ENCODE data around the gene ZC3H12A.
"Not testable (repeated sequence)": the region's sequence is repeated elsewhere in the genome, so short reads cannot be mapped to it uniquely, and the experiment has no call there.

Gene ZC3H12A

DNA sequence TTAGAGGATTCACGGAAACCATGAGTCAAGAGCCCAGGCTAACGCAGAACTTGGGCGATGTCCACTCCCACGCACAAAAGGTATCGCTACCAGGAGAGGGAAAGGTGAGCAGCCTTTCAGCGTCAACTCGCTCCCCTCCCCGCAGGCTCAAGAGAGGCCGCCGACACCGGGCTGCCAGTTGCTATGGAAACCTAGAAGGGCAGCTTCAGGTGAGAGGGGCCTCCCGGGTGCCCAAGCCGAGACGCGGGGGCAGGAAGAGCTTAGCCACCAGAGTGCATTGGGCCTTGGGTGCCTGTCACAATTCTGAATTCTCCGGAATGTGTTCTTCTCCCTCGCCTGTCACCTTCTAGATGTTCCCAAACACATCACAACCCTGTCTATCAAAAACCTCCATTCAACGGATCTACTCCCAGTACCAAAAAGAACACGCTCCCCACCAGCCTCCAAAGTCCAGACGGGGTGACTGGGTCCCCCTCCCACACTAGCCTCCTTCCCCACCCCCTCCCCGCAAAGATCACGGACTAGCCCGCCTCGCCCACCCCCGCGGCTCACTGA is 39.5 kb downstream of the ZC3H12A start:
- DNase-seq (ENCODE audit: low read depth): no peak
- peak overlapping the region; percentile 81 for H3K4me3 ChIP-seq (ENCODE audit: control insufficient read depth, low read depth, low read length)
- TF ChIP-seq, protein P1, sequence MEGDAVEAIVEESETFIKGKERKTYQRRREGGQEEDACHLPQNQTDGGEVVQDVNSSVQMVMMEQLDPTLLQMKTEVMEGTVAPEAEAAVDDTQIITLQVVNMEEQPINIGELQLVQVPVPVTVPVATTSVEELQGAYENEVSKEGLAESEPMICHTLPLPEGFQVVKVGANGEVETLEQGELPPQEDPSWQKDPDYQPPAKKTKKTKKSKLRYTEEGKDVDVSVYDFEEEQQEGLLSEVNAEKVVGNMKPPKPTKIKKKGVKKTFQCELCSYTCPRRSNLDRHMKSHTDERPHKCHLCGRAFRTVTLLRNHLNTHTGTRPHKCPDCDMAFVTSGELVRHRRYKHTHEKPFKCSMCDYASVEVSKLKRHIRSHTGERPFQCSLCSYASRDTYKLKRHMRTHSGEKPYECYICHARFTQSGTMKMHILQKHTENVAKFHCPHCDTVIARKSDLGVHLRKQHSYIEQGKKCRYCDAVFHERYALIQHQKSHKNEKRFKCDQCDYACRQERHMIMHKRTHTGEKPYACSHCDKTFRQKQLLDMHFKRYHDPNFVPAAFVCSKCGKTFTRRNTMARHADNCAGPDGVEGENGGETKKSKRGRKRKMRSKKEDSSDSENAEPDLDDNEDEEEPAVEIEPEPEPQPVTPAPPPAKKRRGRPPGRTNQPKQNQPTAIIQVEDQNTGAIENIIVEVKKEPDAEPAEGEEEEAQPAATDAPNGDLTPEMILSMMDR (conservative IDR thresholded peaks at IDR 0.05; ENCODE audit: control insufficient read depth, insufficient read depth, low read depth, low read length): no peak

DNA sequence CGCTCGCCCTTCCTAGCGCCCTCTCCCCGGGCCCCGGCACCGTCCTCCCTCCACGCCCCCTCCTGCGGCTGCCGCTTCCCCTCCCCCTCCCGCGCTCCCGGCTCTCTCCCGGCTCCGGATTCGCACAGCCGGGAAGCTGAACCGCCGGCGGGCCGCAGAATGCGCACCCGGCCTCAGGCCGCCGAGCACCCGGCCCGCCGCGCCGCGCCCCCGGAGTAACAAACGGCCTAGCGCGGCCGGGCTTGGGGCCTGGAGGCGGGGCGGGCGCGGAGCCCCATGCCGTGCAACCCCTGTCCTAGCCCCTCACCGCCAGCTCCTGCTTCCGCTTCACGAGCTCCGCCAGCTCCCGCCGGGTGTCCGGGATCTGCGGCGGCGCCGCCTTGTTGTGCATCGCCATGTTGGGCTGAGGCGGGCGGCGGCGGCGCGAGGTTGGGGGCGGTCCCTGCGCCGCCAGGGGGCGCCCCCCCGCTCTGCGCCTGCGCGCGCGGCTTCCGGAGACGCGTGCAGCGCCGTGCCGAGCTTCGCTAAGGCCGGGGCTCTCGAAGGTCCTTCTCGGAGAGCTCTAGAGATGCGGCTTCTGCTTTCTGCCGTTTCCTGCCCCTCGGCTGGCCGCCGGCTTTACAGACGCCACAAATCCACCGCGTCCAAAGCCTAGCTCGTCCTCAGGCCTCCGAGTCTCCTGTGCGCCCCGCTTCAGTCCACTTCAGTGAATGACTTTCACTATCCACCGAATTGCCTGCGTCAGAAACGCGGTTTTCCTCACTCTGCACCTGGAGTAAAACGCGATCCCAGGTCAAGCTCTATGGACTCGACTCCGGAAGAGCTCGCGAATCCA is 40.2 kb downstream of the ZC3H12A start, which contains the start of gene MEAF6:
Gene MEAF6, minus strand, starts transcription at position 417 of the 835 bp plus-strand sequence. Its CDS starts 20 bp downstream, at position 397.
- peak; percentile 70 for DNase-seq (ENCODE audit: low read depth)
- TF ChIP-seq, protein P1 (conservative IDR thresholded peaks at IDR 0.05; ENCODE audit: control insufficient read depth, insufficient read depth, low read depth, low read length): no peak
- peak within 1 kb of the TSS; percentile 81 for H3K4me3 ChIP-seq (ENCODE audit: control insufficient read depth, low read depth, low read length)

DNA sequence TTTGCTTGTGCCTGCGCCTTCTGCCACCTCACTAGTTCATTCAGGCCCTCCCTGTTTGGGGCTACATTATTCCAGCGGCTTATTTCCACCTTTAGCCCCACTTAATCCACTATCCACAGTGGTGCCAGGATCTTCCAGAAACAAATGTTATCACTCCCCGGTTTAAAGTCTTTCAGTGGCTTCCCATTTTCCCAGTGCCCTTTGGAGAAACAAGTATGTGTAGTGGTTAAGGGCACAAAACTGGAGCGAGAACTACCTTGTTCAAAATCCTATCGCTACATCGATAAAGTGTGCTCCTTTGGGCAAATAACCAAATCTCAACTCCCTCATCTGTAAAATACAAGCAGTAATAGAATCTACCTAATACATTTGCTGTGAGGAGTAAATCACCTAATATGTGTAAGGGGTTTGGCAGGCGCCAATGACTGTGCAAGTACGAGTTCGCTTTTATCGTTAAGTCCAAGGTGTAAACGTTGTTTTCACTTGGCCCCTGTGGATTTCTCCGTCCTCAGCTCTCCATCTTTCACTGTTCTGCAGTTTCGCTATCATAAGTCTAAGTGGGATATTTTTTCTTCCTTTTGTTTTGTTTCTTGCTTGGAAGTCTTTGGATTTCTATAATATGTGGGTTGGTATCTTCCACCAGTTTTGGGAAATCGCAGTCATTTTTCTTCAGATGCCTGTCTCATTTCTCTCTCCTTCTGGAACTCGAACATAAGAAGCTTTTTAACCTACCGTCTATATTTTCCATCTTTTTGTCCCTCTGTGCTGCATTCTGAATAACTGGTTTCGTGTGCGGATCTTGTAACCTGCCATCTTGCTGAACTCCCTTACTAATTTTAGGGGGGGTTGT is 41.0 kb downstream of the ZC3H12A start:
- H3K4me3 ChIP-seq (ENCODE audit: control insufficient read depth, low read depth, low read length): peak overlapping the region; percentile 67
- DNase-seq (ENCODE audit: low read depth): no peak
- TF ChIP-seq, protein P1 (conservative IDR thresholded peaks at IDR 0.05; ENCODE audit: control insufficient read depth, insufficient read depth, low read depth, low read length): no peak

DNA sequence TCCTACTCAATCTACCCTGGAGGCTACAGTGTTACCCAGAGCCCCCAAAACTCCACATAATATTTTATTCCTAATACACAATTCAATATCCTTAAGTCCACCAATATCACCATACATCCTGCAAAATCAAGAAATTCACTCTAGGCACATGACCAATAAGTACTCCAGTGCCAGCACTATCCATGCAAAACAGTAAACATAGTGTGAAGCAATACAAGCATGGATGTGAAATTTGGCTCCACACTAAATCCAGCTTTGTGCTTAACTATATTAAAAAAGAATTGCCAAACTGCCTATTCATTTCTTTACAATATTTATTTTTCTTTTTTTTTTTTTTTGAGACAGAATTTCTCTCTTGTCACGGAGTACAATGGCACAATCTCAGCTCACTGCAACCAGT is 43.2 kb downstream of the ZC3H12A start:
- no peak overlapping the region for H3K4me3 ChIP-seq (ENCODE audit: control insufficient read depth, low read depth, low read length)
- no peak for DNase-seq (ENCODE audit: low read depth)
- TF ChIP-seq, protein P1 (conservative IDR thresholded peaks at IDR 0.05; ENCODE audit: control insufficient read depth, insufficient read depth, low read depth, low read length): no peak

DNA sequence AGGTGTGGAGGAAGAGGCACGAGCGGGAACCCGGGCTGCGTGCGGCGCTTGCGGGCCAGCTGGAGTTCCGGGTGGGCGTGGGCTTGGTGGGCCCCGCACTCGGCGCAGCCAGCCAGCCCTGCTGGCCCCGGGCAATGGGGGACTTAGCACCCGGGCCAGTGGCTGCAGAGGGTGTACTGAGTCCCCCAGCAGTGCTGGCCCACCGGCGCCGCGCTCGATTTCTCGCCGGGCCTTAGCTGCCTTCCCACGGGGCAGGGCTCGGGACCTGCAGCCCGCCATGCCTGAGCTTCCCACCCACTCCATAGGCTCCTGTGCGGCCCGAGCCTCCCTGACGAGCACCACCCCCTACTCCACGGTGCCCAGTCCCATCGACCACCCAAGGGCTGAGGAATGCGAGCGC is 43.9 kb downstream of the ZC3H12A start:
- H3K4me3 ChIP-seq (ENCODE audit: control insufficient read depth, low read depth, low read length); DNase-seq (ENCODE audit: low read depth): not testable (repeated sequence)

DNA sequence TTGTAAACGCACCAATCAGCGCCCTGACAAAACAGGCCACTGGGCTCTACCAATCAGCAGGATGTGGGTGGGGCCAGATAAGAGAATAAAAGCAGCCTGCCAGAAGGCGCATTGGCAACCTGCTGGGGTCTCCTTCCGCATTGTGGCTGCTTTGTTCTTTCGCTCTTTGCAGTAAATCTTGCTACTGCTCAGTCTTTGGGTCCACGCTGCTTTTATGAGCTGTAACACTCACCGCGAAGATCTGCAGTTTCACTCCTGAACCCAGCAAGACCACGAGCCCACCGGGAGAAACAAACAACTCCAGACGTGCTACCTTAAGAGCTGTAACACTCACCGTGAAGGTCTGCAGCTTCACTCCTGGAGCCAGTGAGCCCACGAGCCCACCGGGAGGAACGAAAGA is 44.5 kb downstream of the ZC3H12A start:
- DNase-seq (ENCODE audit: low read depth); H3K4me3 ChIP-seq (ENCODE audit: control insufficient read depth, low read depth, low read length): not testable (repeated sequence)

DNA sequence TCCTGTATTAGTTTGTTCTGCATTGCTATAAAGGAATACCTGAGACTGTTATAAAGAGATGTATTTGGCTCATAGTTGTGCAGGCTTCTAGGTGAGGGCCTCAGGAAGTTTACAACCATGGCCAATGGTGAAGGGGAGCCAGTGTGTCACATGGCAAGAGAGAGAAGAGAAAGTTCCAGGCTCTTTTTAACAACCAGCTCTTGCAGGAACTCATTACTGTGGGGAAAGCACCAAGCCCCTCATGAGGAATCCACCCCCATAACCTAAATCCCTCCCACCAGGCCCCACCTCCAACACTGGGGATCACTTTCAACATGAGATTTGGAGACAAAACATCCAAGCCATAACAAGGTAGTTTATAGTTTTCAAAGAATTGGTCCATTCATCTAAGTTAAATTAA is 45.2 kb downstream of the ZC3H12A start:
- DNase-seq (ENCODE audit: low read depth): no peak
- TF ChIP-seq, protein P1 (conservative IDR thresholded peaks at IDR 0.05; ENCODE audit: control insufficient read depth, insufficient read depth, low read depth, low read length): no peak
- H3K4me3 ChIP-seq (ENCODE audit: control insufficient read depth, low read depth, low read length): no peak overlapping the region

DNA sequence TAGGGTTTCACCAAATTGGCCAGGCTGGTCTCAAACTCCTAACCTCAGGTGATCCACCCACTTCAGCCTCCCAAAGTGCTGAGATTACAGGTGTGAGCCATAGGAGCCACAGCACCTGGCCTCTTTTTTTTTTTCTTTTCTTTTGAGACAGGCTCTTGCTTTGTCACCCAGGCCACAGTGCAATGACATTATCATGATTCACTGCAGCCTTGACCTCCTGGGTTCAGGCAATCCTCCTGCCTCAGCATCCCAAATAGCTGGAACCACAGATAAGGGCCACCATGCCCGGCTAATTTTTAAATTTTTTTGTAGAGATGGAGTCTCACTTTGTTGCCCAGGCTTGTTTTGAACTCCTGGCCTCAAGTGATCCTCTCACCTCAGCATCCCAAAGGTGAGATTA is 55.5 kb downstream of the ZC3H12A start:
- not testable (repeated sequence) for H3K4me3 ChIP-seq (ENCODE audit: control insufficient read depth, low read depth, low read length)

DNA sequence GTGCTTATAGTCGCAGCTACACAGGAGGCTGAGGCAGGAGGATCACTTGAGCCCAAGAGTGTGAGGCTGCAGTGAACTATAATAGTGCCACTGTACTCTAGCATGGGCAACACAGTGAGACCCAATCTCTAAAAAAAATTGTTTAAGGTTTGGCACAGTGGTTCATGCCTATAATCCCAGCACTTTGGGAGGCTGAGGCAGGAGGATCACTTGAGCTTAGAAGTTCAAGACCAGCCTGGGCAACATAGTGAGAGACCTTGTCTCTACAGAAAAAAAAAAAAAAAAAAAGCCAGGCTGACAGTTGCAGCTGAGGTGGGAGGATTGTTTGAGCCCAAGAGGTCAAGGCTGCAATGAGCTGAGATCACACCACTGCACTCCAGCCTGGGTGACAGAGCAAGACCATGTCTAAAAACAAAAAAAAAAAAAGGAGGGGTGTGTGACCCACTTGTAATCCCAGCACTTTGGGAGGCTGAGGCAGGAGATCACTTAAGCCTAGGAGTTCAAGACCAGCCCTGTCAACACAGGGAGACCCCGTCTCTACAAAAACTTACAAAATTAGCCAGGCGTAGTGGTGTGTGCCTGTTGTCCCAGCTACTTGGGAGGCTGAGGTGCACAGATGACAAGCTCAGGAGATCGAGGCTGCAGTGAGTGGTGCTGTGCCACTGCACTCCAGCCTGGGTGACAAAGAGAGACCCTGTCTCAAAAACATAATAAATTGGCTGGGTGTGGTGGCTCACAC is 58.2 kb downstream of the ZC3H12A start:
- not testable (repeated sequence) for DNase-seq (ENCODE audit: low read depth); H3K4me3 ChIP-seq (ENCODE audit: control insufficient read depth, low read depth, low read length)

More for the DNA sequence above, 55.5 kb downstream of the ZC3H12A start:
- not testable (repeated sequence) for DNase-seq (ENCODE audit: low read depth)

Data from fibroblast of mammary gland (primary cell).